Pancreas (tissue), 10 donors: ENCODE results near the gene FADD. TPM values are rescaled to one million over a fixed set of nuclear protein-coding genes. Genes with fewer than 3 reads are reported as not detected.

ENCODE experiments used
- ATAC-seq, 4 donors: fragments of 200-7000 bp; cut with Tn5 transposase; one replicate each; pipeline versions ENCODE4 v1.8.0 to v1.9.1; 2020; ENCODE audit warnings: mild to moderate bottlenecking in 4 of 4, moderate library complexity in 4 of 4
- DNase-seq, 6 donors: peaks; one replicate each; pipeline ENCODE4 v3.0.0-alpha.2; 2020
- FAIRE-seq: peaks from 2 replicates; lab custom pipeline; 2012; peaks lifted over from hg19 to GRCh38; lab: Jason Lieb, UNC
- H3K27ac ChIP-seq, 4 donors: fragments of 200-600 bp; sonication (generic); 1 replicate in 3 of 4; 2 replicates in 1 of 4; pipeline versions ENCODE4 v1.5.0 to v1.8.0; 2020
- H3K27me3 ChIP-seq, 4 donors: fragments of 200-600 bp; one replicate each; pipeline ENCODE4 v1.8.0; 2021
- H3K36me3 ChIP-seq, 3 donors: fragments of 200-600 bp; sonication (generic) in 1 of 3; one replicate each; pipeline versions ENCODE4 v1.5.0 to v1.8.0; 2020 to 2021
- H3K4me1 ChIP-seq, 3 donors: fragments of 200-600 bp; one replicate each; pipeline ENCODE4 v1.8.0; 2021
- H3K4me3 ChIP-seq, 4 donors: fragments of 200-600 bp; sonication (generic) in 2 of 4; one replicate each; pipeline versions ENCODE4 v1.5.0 to v1.8.0; 2020 to 2021
- H3K9me3 ChIP-seq, 4 donors: fragments of 200-600 bp; one replicate each; pipeline ENCODE4 v1.8.0; 2021
- WGBS, 2 donors: extraction: QIAGEN DNeasy Blood & Tissue Kit; methylation state at CpG; one replicate each; pipeline ENCODE4 v1.1.7; 2013; 5-methylcytosine and 5-hydroxymethylcytosine counted together
- intact Hi-C, 3 donors: fragments of 100-400 bp; cut with DNase I; formaldehyde crosslinking; loops; one replicate each; pipeline versions ENCODE4 v1.11.1 to v1.14.2; 2022
- polyA plus RNA-seq, 2 donors: library from polyadenylated mRNA; stranded (reverse); fragments of 200-250 nt; gene quantifications; one replicate each; pipeline ENCODE4 v1.2.3, GENCODE V29; 2013
- total RNA-seq, 6 donors: library from RNA; stranded (reverse); fragmentation: NEBNext Ultra II Directional in 4 of 6; extraction: Animal tissue kit (Norgen Biotek cat#: 25700) in 4 of 6; gene quantifications; one replicate each; pipeline versions ENCODE4 v1.2.1 to v1.2.4, GENCODE V29; 2021 to 2023
- TF ChIP-seq, protein P1 (sequence below), 4 donors: fragments of 200-600 bp; sonication (generic) in 3 of 4; IDR thresholded peaks; one replicate each; pipeline versions ENCODE4 v1.5.0 to v1.8.0; 2021; ENCODE audit warnings: antibody characterized with exemption in 4 of 4
- donor health status: healthy with polysubstance abuse.
- donor health status: DM: no; HTN: no; CAD: no; lungs with moderate emphysema.
- donor health status: DM: no; HTN: no; CAD: no.
- donor health status: control.
- donor health status: control.
- donor health status: Bipolar disorder and iron deficiency.
- donor health status: DM: yes; HTN: yes; CAD: no.
- donor health status: DM: no; HTN: no; CAD: no.
- donor health status: DM: no; HTN: no; CAD: no.
- donor health status: DM: yes; HTN: yes; CAD: no.

FADD gene
- total and polyA plus RNA-seq, 8 donors: 5.1 to 11.6 (median 7.6) TPM

DNA sequence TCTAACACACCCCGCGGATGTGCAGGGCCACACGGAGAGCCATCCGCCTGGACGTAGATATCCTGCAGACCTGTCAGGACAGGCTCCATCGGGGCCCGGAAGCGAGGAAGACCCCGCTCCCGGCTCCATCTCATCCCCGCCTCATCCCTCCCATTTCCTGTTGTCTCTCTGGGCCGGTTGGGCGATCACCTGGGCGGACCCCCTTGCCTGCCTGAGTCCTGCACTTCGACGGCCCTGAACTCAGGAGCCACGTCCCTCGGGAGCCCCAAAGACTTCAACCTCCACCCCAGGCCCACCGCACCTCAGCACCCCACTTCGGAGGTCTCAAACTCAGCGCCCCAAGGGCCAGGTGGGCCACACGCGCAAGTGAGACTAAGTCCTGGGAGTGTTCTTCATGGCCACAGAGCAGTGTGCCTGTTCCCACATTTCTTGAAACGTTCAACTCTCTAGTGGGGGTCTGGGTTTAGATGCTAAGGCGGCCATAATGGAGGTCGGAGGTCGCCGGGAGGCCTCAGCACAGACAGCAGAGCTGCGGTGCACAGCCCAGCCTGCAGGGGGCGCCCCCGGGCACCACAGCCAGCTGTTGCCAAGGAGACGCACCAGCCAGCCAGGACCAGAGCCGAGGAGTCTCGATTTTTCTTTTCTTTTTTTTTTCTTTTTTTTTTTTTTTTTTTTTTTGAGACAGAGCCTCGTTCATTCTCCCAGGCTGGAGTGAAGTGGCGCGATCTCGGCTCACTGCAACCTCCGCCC is 26.0 kb upstream of the FADD start:
- Histone ChIP-seq H3K36me3 (no peaks in the 10 kb centered on the region), H3K4me1 (no peaks in the 10 kb centered on the region), H3K27me3 (no peaks in the 10 kb centered on the region), H3K9me3 (no peaks in the 10 kb centered on the region), H3K27ac (no peak overlapping the region), H3K4me3 (no peak overlapping the region)
- DNase-seq (peak in 1 of 6 donors; percentile 19), ATAC-seq (peak in 3 of 4 donors; percentile 48 to 56 (median 54)), FAIRE-seq (no peak)
- 74 to 80% methylated on average over 37 to 39 of the region's 39 CpGs for WGBS, 2 donors
- intact Hi-C loops: loop anchor here in 1 of 3 donors (10.0 kb wide), 1 partner anchor 252 kb away; no protein-coding TSS in a partner anchor
- TF ChIP-seq, protein P1, sequence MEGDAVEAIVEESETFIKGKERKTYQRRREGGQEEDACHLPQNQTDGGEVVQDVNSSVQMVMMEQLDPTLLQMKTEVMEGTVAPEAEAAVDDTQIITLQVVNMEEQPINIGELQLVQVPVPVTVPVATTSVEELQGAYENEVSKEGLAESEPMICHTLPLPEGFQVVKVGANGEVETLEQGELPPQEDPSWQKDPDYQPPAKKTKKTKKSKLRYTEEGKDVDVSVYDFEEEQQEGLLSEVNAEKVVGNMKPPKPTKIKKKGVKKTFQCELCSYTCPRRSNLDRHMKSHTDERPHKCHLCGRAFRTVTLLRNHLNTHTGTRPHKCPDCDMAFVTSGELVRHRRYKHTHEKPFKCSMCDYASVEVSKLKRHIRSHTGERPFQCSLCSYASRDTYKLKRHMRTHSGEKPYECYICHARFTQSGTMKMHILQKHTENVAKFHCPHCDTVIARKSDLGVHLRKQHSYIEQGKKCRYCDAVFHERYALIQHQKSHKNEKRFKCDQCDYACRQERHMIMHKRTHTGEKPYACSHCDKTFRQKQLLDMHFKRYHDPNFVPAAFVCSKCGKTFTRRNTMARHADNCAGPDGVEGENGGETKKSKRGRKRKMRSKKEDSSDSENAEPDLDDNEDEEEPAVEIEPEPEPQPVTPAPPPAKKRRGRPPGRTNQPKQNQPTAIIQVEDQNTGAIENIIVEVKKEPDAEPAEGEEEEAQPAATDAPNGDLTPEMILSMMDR (IDR thresholded peaks at IDR 0.05): peak in 3 of 4 donors; percentile 7 to 29 (median 8)

DNA sequence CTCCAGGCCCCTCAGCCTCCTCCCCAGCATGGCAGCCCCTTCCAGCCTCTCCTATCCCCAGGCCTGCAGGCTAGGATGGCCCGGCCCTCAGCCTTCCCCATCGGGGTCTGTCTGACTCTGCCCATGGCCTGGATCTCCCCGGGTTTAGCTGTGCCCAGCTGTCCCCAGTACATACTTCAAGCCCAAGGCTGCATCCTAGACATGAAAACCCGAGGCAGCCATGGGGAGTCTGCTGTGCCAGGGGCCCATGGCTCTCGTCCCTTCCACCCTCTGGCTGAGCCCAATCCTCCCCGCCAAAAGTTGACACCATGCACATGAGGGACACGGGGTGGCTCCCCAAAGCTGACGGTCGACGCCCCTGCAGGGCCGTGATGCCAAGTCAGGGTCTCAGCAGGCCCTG is 22.2 kb upstream of the FADD start:
- H3K27me3 ChIP-seq: no peaks in the 10 kb centered on the region
- 64 to 84% methylated on average over 11 of the region's 11 CpGs for WGBS, 2 donors
- H3K4me1 ChIP-seq: no peaks in the 10 kb centered on the region
- no peak overlapping the region for H3K27ac ChIP-seq
- FAIRE-seq (no peak), ATAC-seq (no peak), DNase-seq (no peak)
- TF ChIP-seq, protein P1 (IDR thresholded peaks at IDR 0.05): no peak
- intact Hi-C loops: no loop called here
- H3K4me3 ChIP-seq: no peak overlapping the region
- no peaks in the 10 kb centered on the region for H3K36me3 ChIP-seq
- no peaks in the 10 kb centered on the region for H3K9me3 ChIP-seq

DNA sequence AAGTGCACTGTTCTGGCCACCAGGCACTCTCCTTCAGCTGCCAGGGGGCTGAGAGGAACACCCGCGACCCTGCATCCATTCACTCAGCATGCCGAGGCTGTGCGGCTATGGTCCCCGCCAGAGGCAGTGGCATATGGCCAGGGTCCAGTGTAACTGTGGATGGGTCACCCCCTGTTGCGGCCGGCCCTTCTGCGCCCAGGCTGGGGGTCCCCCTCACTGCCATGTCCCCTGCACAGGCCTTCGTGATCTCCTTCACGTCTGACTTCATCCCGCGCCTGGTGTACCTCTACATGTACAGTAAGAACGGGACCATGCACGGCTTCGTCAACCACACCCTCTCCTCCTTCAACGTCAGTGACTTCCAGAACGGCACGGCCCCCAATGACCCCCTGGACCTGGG is 20.8 kb upstream of the FADD start:
- ATAC-seq: no peak
- Histone ChIP-seq H3K27me3 (no peaks in the 10 kb centered on the region), H3K27ac (no peak overlapping the region), H3K4me1 (no peaks in the 10 kb centered on the region), H3K36me3 (no peaks in the 10 kb centered on the region), H3K4me3 (no peak overlapping the region), H3K9me3 (no peaks in the 10 kb centered on the region)
- no peak for DNase-seq
- TF ChIP-seq, protein P1 (IDR thresholded peaks at IDR 0.05): no peak
- WGBS, 2 donors: 72 to 83% methylated on average over 18 of the region's 18 CpGs
- intact Hi-C loops: no loop called here
- FAIRE-seq: no peak

DNA sequence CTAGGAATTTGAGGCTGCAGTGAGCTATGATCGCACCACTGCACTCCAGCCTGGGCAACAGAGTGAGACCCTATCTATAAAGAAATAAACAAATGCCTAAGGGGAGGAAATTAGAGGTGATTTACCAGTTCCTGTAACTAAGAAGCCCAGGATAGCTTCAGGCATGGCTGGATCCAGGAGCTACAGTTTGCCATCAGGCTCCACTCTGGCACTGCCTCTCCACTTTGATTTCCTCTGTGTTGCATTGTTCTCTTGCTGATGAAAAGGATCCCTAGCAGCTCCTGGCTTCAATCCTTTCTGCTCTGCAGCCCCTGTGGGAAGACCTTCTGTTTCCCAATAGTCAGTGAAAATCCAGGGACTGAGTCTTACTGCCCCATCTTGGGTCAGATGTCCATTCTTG is 20.1 kb upstream of the FADD start:
- Histone ChIP-seq H3K36me3 (no peaks in the 10 kb centered on the region), H3K4me3 (no peak overlapping the region), H3K27me3 (no peaks in the 10 kb centered on the region), H3K27ac (no peak overlapping the region), H3K9me3 (no peaks in the 10 kb centered on the region), H3K4me1 (no peaks in the 10 kb centered on the region)
- FAIRE-seq (no peak), ATAC-seq (no peak), DNase-seq (no peak)
- 97 to 100% methylated on average over 1 of the region's 1 CpG for WGBS, 2 donors
- TF ChIP-seq, protein P1 (IDR thresholded peaks at IDR 0.05): no peak
- intact Hi-C loops: no loop called here
